Measurements from ENCODE around the gene ZP2.
"Not testable (repeated sequence)": the region's sequence is repeated elsewhere in the genome, so short reads cannot be mapped to it uniquely, and the experiment has no call there.

ZP2 gene

GRCh38 chr16:21214086-21214485 is 2.7 kb upstream of the ZP2 start:
- no peak for DNase-seq

GRCh38 chr16:21208446-21209230 is 2.7 kb downstream of the ZP2 start:
- no peak for DNase-seq

- DNase-seq = no peak
These were observed 4.8 kb downstream of the ZP2 start for GRCh38 chr16:21206550-21206949.

- DNase-seq = no peak
These were observed 6.1 kb downstream of the ZP2 start for GRCh38 chr16:21205303-21205702.

GRCh38 chr16:21203155-21203797 is 8.1 kb downstream of the ZP2 start:
- no peak for DNase-seq

- no peak for DNase-seq
These were observed 11.7 kb downstream of the ZP2 start for GRCh38 chr16:21199607-21200218.

- no peak for DNase-seq
These were observed 13.8 kb downstream of the ZP2 start for GRCh38 chr16:21197621-21198020.

GRCh38 chr16:21197112-21197511 is 14.3 kb downstream of the ZP2 start:
- no peak for DNase-seq

- not testable (repeated sequence) for DNase-seq
These were observed 16.0 kb downstream of the ZP2 start for GRCh38 chr16:21195330-21195729.

GRCh38 chr16:21194771-21195301 is 16.5 kb downstream of the ZP2 start:
- DNase-seq = no peak

- DNase-seq = no peak
These were observed 18.4 kb downstream of the ZP2 start for GRCh38 chr16:21192991-21193390.

- no peak for DNase-seq
These were observed 20.8 kb downstream of the ZP2 start for GRCh38 chr16:21190599-21190998.

- DNase-seq = no peak
These were observed 21.4 kb downstream of the ZP2 start for GRCh38 chr16:21190013-21190412.

- no peak for DNase-seq
These were observed 22.1 kb downstream of the ZP2 start for GRCh38 chr16:21189311-21189710.

- DNase-seq = no peak
These were observed 25.1 kb downstream of the ZP2 start for GRCh38 chr16:21186326-21186691.

GRCh38 chr16:21185659-21186325 is 25.6 kb downstream of the ZP2 start:
- no peak for DNase-seq

- peak; percentile 40 for DNase-seq
These were observed 26.5 kb downstream of the ZP2 start for GRCh38 chr16:21184834-21185233.

- no peak for DNase-seq
These were observed 27.4 kb downstream of the ZP2 start for GRCh38 chr16:21183995-21184394.

- DNase-seq = no peak
These were observed 31.4 kb downstream of the ZP2 start for GRCh38 chr16:21179983-21180365.

- no peak for DNase-seq
These were observed 32.0 kb downstream of the ZP2 start for GRCh38 chr16:21179126-21179982.

GRCh38 chr16:21175397-21175796 is 36.0 kb downstream of the ZP2 start:
- DNase-seq = no peak

GRCh38 chr16:21172650-21173049 is 38.7 kb downstream of the ZP2 start:
- no peak for DNase-seq
